CD4-positive, alpha-beta T cell (primary cell): Measurements from ENCODE around the gene PHKA2. TPM values are rescaled to one million over a fixed set of nuclear protein-coding genes. Genes with fewer than 3 reads are reported as not detected.

Source experiments
- ATAC-seq: fragments of 200-7000 bp; cut with Tn5 transposase; one replicate; pipeline ENCODE4 v1.10.0; 2022; ENCODE audit warnings: mild to moderate bottlenecking; ENCODE audit not compliant: poor library complexity
- CTCF ChIA-PET: fragments of 350-600 bp; sonication (Branson Sonifier 250); formaldehyde crosslinking; loops from one replicate; lab custom pipeline; 2021; ENCODE audit warnings: antibody characterized with exemption, inconsistent platforms; lab: Charles Lee
- POLR2A ChIA-PET: fragments of 350-600 bp; sonication (Branson Sonifier 250); formaldehyde crosslinking; loops from one replicate; lab custom pipeline; 2021; ENCODE audit warnings: antibody characterized with exemption, inconsistent platforms; lab: Charles Lee
- DNase-seq, 14 experiments: peaks; one replicate each; pipeline ENCODE4 v3.0.0-alpha.2; 2013 to 2020; ENCODE audit warnings: mixed read lengths in 2 of 14
- H3K27ac ChIP-seq, 2 donors: one replicate each; pipeline versions ENCODE4 v1.5.1 to v1.7.0; 2013; ENCODE audit warnings: low read length in 2 of 2, low read depth in 1 of 2, mild to moderate bottlenecking in 1 of 2
- H3K27me3 ChIP-seq, 2 experiments: 1 replicate in 1 of 2; 2 replicates in 1 of 2; pipeline versions ENCODE4 v1.6.1 to v1.7.0; 2013; ENCODE audit warnings: low read length in 2 of 2, control low read depth in 1 of 2, mild to moderate bottlenecking in 1 of 2, moderate library complexity in 1 of 2; ENCODE audit not compliant: insufficient read depth in 2 of 2, control insufficient read depth in 1 of 2
- H3K36me3 ChIP-seq: one replicate; pipeline ENCODE4 v1.6.1; 2013; ENCODE audit warnings: low read length, control low read depth; ENCODE audit not compliant: insufficient read depth
- H3K4me1 ChIP-seq: one replicate; pipeline ENCODE4 v1.6.1; 2013; ENCODE audit warnings: low read length, control low read depth; ENCODE audit not compliant: insufficient read depth
- H3K4me3 ChIP-seq: one replicate; pipeline ENCODE4 v1.5.1; 2013; ENCODE audit warnings: mild to moderate bottlenecking, low read length, moderate library complexity
- H3K9me3 ChIP-seq, 2 experiments: 1 replicate in 1 of 2; 2 replicates in 1 of 2; pipeline versions ENCODE4 v1.6.1 to v1.7.0; 2013; ENCODE audit warnings: low read length in 2 of 2, mild to moderate bottlenecking in 2 of 2, control low read depth in 1 of 2, moderate library complexity in 1 of 2; ENCODE audit not compliant: control insufficient read depth in 1 of 2, insufficient read depth in 1 of 2
- H3K27ac Mint-ChIP-seq: one replicate; pipeline ENCODE4 v1.8.0; 2020; ENCODE audit warnings: mixed read lengths
- H3K27me3 Mint-ChIP-seq: one replicate; pipeline ENCODE4 v1.8.0; 2021; ENCODE audit warnings: mixed read lengths
- H3K36me3 Mint-ChIP-seq: one replicate; pipeline ENCODE4 v1.8.0; 2021; ENCODE audit warnings: low read depth, mixed read lengths
- H3K4me1 Mint-ChIP-seq: one replicate; pipeline ENCODE4 v1.8.0; 2021; ENCODE audit warnings: low read depth, mixed read lengths
- H3K4me3 Mint-ChIP-seq: one replicate; pipeline ENCODE4 v1.8.0; 2020; ENCODE audit warnings: mild to moderate bottlenecking, mixed read lengths
- H3K9me3 Mint-ChIP-seq: one replicate; pipeline ENCODE4 v1.8.0; 2020; ENCODE audit warnings: mixed read lengths
- CTCF ChIP-seq: fragments of 200-600 bp; IDR thresholded peaks from one replicate; pipeline ENCODE4 v1.8.0; 2022; ENCODE audit warnings: antibody characterized with exemption, mild to moderate bottlenecking
- intact Hi-C, 2 experiments: fragments of 100-400 bp; cut with DNase I in 1 of 2; cut with micrococcal nuclease in 1 of 2; formaldehyde crosslinking; loops; one replicate each; pipeline versions ENCODE4 v1.15.1 to v1.9.0; 2023 to 2025; cut with DNase I, micrococcal nuclease
- total RNA-seq, 174 experiments: library from RNA in 2 of 174; stranded (reverse) in 2 of 174; gene quantifications; one replicate each; pipeline ENCODE4 v1.2.3 and lab custom pipeline; 2021 to 2026

The PHKA2 gene
- total RNA-seq, 2 experiments from 2014 or later, result 28.5 to 31.4 TPM

GRCh38 chrX:18879144-18879543 lies 104.8 kb downstream of the PHKA2 start:
- H3K4me3 Mint-ChIP-seq, result no peak overlapping the region
- H3K27ac Mint-ChIP-seq, result no peak overlapping the region
- no peaks in the 10 kb centered on the region for H3K4me1 ChIP-seq
- H3K9me3 Mint-ChIP-seq, result no peaks in the 10 kb centered on the region
- H3K27me3 ChIP-seq, result no peaks in the 10 kb centered on the region
- no peaks in the 10 kb centered on the region for H3K4me1 Mint-ChIP-seq
- ChIA-PET POLR2A (no interaction called here), CTCF (no interaction called here)
- TF ChIP-seq CTCF, result no peak
- no peaks in the 10 kb centered on the region for H3K36me3 Mint-ChIP-seq
- ATAC-seq (no peak), DNase-seq (no peak)
- no peak overlapping the region for H3K27ac ChIP-seq
- H3K4me3 ChIP-seq, result no peak overlapping the region
- intact Hi-C loops, result no loop called here
- no peaks in the 10 kb centered on the region for H3K36me3 ChIP-seq
- H3K27me3 Mint-ChIP-seq, result no peaks in the 10 kb centered on the region
- H3K9me3 ChIP-seq, result no peaks in the 10 kb centered on the region

GRCh38 chrX:18877469-18877868 lies 106.4 kb downstream of the PHKA2 start:
- Mint-ChIP-seq H3K36me3 (no peaks in the 10 kb centered on the region), H3K27ac (no peak overlapping the region), H3K4me1 (no peaks in the 10 kb centered on the region), H3K9me3 (no peaks in the 10 kb centered on the region), H3K4me3 (no peak overlapping the region), H3K27me3 (no peaks in the 10 kb centered on the region)
- Histone ChIP-seq H3K9me3 (no peaks in the 10 kb centered on the region), H3K36me3 (no peaks in the 10 kb centered on the region), H3K27ac (no peak overlapping the region), H3K4me1 (peaks cover 2% of the 10 kb centered on the region), H3K4me3 (no peak overlapping the region), H3K27me3 (peaks cover 0 to 2% of the 10 kb centered on the region in 2 experiments)
- ChIA-PET CTCF (no interaction called here), POLR2A (no interaction called here)
- no peak for TF ChIP-seq CTCF
- DNase-seq (no peak), ATAC-seq (no peak)
- intact Hi-C loops, result no loop called here

- peaks cover 2% of the 10 kb centered on the region for H3K4me1 ChIP-seq
- no peaks in the 10 kb centered on the region for H3K9me3 ChIP-seq
- ATAC-seq (no peak), DNase-seq (no peak)
- no peaks in the 10 kb centered on the region for H3K4me1 Mint-ChIP-seq
- H3K9me3 Mint-ChIP-seq, result no peaks in the 10 kb centered on the region
- ChIA-PET POLR2A (no interaction called here), CTCF (no interaction called here)
- intact Hi-C loops, result no loop called here
- no peak overlapping the region for H3K27ac Mint-ChIP-seq
- no peak overlapping the region for H3K4me3 ChIP-seq
- peaks cover 0 to 2% of the 10 kb centered on the region in 2 experiments for H3K27me3 ChIP-seq
- H3K27me3 Mint-ChIP-seq, result no peaks in the 10 kb centered on the region
- H3K36me3 Mint-ChIP-seq, result no peaks in the 10 kb centered on the region
- H3K27ac ChIP-seq, result no peak overlapping the region
- TF ChIP-seq CTCF, result no peak
- no peaks in the 10 kb centered on the region for H3K36me3 ChIP-seq
- no peak overlapping the region for H3K4me3 Mint-ChIP-seq
Observed at GRCh38 chrX:18875256-18875878, 108.5 kb downstream of the PHKA2 start.
